DMS79 treated with DMSO at 0.1 percent for 48 hours (cell line): ENCODE measurements around the gene LTBP1.
"Not testable (repeated sequence)": the region's sequence is repeated elsewhere in the genome, so short reads cannot be mapped to it uniquely, and the experiment has no call there.

Experiments used
- DNase-seq: peaks from one replicate; lab custom pipeline; 2025; lab: John Stamatoyannopoulos, UW

Gene LTBP1

GRCh38 chr2:33430077-33430476 is 483.3 kb downstream of the LTBP1 start:
- DNase-seq: no peak

GRCh38 chr2:33430856-33431255 is 484.1 kb downstream of the LTBP1 start:
- DNase-seq: no peak

GRCh38 chr2:33432871-33433270 is 486.1 kb downstream of the LTBP1 start:
- no peak for DNase-seq

- no peak for DNase-seq
Measured at GRCh38 chr2:33433279-33434235, 486.8 kb downstream of the LTBP1 start.

DNA sequence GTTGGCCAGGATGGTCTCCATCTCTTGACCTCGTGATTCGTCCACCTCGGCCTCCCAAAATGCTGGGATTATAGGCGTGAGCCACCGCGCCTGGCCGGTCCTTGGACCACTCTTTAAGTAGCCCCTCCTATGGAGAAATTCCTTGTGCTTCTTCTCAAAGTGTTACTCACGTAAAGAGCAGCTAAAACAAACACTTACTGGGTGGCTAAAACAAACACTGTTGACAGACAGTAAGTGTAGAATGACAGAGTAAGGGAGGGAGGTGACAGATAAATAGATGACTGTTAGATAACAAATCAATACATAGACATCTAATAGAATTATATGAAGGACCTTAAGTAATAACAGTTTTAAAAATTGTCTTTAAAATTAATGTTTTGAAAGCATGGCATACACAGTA is 488.8 kb downstream of the LTBP1 start:
- no peak for DNase-seq

DNA sequence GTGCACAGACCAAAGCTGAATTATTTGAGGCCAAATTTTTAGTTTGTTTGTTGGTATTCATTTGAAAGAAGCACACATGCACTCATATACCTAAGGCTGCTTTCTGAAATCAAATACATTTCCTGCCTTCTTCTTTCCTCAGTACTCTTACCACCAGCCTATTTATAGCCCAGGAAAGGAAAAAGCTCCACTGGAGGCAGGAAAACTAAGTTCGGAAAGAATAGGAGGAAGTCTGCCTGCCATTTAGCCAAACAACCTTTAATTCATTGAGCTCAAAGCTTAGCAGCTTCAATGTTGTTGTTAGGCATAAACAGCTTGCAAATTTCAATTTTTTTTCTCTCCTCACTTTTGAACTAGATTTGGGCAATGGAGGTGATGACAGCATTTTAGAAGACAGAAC is 489.3 kb downstream of the LTBP1 start:
- no peak for DNase-seq

- no peak for DNase-seq
Measured at GRCh38 chr2:33437297-33437696, 490.5 kb downstream of the LTBP1 start.

GRCh38 chr2:33437815-33438214 is 491.1 kb downstream of the LTBP1 start:
- no peak for DNase-seq

DNA sequence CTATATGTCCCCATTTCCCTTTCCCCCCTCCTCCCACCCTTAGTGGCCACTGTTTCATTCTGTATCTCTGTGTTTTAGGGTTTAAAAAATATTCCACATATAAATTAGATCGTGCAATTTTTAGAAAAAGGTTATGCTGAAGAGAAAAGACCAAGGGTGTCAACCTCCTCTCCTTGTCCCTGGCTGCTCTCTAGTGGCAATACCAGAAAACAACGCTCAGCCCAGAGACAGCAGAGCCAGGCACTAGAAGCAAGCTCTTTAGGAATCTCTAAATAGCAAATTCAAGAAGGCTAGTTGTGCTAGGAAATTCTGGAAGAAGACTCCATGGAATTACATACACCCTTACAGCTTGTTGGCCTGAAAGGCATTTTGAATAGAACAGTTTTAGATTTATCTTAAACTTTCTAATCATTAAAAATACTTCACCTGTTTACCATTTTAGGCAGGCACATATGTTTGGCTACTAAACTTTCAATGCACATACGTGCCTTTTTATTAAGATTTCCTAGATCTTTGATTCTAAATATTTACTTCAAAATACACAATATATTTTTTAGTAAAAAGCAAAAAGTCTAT is 494.6 kb downstream of the LTBP1 start:
- peak; percentile 41 for DNase-seq

DNA sequence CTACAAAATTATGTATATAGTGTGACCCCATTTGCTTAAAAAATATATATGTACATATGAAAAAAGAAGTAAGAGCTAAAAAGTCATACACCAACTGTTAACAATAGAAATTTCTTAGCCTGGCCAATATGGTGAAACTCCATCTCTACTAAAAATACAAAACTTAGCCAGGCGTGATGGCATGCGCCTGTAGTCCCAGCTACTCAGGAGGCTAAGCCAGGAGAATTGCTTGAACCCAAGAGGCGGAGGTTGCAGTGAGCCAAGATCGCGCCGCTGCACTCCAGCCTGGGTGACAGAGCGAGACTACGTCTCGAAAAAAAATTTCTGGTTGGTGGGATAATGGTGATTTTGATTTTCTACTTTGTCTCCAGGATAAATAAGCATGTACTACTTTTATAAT is 495.3 kb downstream of the LTBP1 start:
- not testable (repeated sequence) for DNase-seq

GRCh38 chr2:33442528-33443079 is 495.9 kb downstream of the LTBP1 start:
- no peak for DNase-seq

GRCh38 chr2:33443274-33443829 is 496.6 kb downstream of the LTBP1 start:
- DNase-seq: no peak

DNA sequence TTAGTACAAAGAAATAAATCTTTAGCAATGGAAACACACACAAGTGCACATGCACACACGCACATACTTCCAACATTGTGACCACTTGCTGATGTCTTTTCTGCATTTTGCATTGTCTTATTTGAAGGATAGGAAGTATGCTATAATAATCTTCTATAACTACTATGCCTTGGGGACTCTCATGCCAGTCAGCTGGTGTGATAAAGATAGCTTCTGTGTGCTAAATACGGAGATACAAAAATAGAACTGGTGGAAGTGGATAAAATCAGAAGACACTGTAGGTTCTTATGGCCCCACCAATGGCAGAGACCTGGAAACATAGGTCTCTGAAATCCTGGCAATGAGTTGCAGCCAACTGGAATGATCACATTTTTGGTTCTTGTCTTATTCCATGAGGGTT is 498.2 kb downstream of the LTBP1 start:
- no peak for DNase-seq

- no peak for DNase-seq
Measured at GRCh38 chr2:33448220-33448899, 501.6 kb downstream of the LTBP1 start.
